ENCODE results near the gene FUT1. TPM values are rescaled to one million over a fixed set of nuclear protein-coding genes. Genes with fewer than 3 reads are reported as not detected.
A peak's percentile ranks its signal among the peaks of the same experiment; 100 is the strongest.

FUT1 gene
- total and polyA plus RNA-seq, 10 of the 15 experiments (the other 5 are each of a cell fraction or from before 2014, with no cell fraction given) = 0.01 TPM; not detected in 9

- Histone ChIP-seq H3K27ac (ENCODE audit: control insufficient read depth, insufficient read depth) (no peak overlapping the region), H3K4me2 (ENCODE audit: control insufficient read depth, insufficient read depth) (no peak overlapping the region), H3K36me3 (ENCODE audit: control insufficient read depth in 2 of 2, insufficient read depth in 2 of 2, low read length in 1 of 2) (no peaks in the 10 kb centered on the region), H3K4me1 (ENCODE audit: control insufficient read depth, insufficient read depth, low read length) (peaks cover 4% of the 10 kb centered on the region), H3K9ac (ENCODE audit: control insufficient read depth, insufficient read depth, low read length) (no peak overlapping the region), H4K20me1 (ENCODE audit: control insufficient read depth, insufficient read depth) (no peaks in the 10 kb centered on the region), H3K79me2 (ENCODE audit: control insufficient read depth, insufficient read depth, low read length) (no peaks in the 10 kb centered on the region), H2AFZ (ENCODE audit: control insufficient read depth, low read depth, low read length) (peak overlapping the region; percentile 3), H3K27me3 (replicated peaks in 1 of 2; ENCODE audit: control insufficient read depth in 2 of 2, insufficient read depth in 2 of 2, low read length in 1 of 2) (no peaks in the 10 kb centered on the region), H3K9me3 (replicated peaks; ENCODE audit: control insufficient read depth, insufficient read depth, low read length) (peaks cover 8% of the 10 kb centered on the region; the same call in 2 of the 3 replicates), H3K4me3 (no peak overlapping the region)
- in situ Hi-C loops (cut with MboI) = no loop called here
- CTCF ChIA-PET = interaction anchor here (1.2 to 1.5 kb wide), 2 partner anchors 51 to 71 kb away, joined by 3 to 4 read pairs; no protein-coding TSS in a partner anchor
- FAIRE-seq = peak; percentile 7
- intact Hi-C loops (cut with micrococcal nuclease; ENCODE audit: unreplicated experiment) = no loop called here
- RAD21 ChIA-PET (ENCODE audit: unreplicated experiment) = interaction anchor here (1.4 kb wide), 1 partner anchor 11 kb away, joined by 4 read pairs; no protein-coding TSS in a partner anchor
- 33% methylated on average over 11 of the region's 11 CpGs for WGBS (ENCODE audit: insufficient coverage, insufficient replicate concordance, low lambda C conversion rate, missing lambda C conversion rate)
- SMC1A ChIA-PET (ENCODE audit: uncharacterized antibody, unreplicated experiment) = interaction anchor here (1.1 kb wide), 1 partner anchor 80 kb away, joined by 3 read pairs; no protein-coding TSS in a partner anchor
- TF ChIP-seq SIX5 (IDR thresholded peaks at IDR 0.05; ENCODE audit: low read depth, low read length, severe bottlenecking) = peak; percentile 96
- peak; percentile 75 for TF ChIP-seq SPI1 (IDR thresholded peaks at IDR 0.05; ENCODE audit: borderline replicate concordance, insufficient read depth, low read depth, low read length)
- peak; percentile 51; the same call in 1 of the 2 replicates for TF ChIP-seq ATF3 (IDR thresholded peaks at IDR 0.05; ENCODE audit: borderline replicate concordance, extremely low read depth, low read depth, low read length)
- 0 out of 2 replicates have a peak, but pooled peaks have one; percentile 43 for TF ChIP-seq IKZF1 (conservative IDR thresholded peaks at IDR 0.05)
- peak; percentile 90 for TF ChIP-seq HCFC1 (IDR thresholded peaks at IDR 0.05; ENCODE audit: low read length)
- 0 out of 2 replicates have a peak, but pooled peaks have one; percentile 51 for TF ChIP-seq SREBF1 (IDR thresholded peaks at IDR 0.05; ENCODE audit: low read length)
- no peak for TF ChIP-seq NR2F1 (conservative IDR thresholded peaks at IDR 0.05)
- no peak for TF ChIP-seq PAX8 (IDR thresholded peaks at IDR 0.05)
- peak; percentile 45; the same call in 1 of the 2 replicates for TF ChIP-seq CREM (IDR thresholded peaks at IDR 0.05; ENCODE audit: low read depth)
- no peak for TF ChIP-seq RB1 (IDR thresholded peaks at IDR 0.05; ENCODE audit: borderline replicate concordance)
- peak; percentile 20; the same call in 2 of the 3 replicates for ATAC-seq
- POLR2A ChIA-PET = interaction anchor here (0.7 to 2.1 kb wide), 2 partner anchors 12 to 75 kb away, joined by 5 to 7 read pairs; no protein-coding TSS in a partner anchor
- BruUV-seq (replicated peaks) = no TSS peak
- no peak for DNase-seq (ENCODE audit: low read depth, low spot score)
These were observed 27.4 kb downstream of the FUT1 start for GRCh38 chr19:48724796-48725753.

Data from GM12878 (cell line).